ENCODE measurements around the gene MATCAP1.

Gene MATCAP1

DNA sequence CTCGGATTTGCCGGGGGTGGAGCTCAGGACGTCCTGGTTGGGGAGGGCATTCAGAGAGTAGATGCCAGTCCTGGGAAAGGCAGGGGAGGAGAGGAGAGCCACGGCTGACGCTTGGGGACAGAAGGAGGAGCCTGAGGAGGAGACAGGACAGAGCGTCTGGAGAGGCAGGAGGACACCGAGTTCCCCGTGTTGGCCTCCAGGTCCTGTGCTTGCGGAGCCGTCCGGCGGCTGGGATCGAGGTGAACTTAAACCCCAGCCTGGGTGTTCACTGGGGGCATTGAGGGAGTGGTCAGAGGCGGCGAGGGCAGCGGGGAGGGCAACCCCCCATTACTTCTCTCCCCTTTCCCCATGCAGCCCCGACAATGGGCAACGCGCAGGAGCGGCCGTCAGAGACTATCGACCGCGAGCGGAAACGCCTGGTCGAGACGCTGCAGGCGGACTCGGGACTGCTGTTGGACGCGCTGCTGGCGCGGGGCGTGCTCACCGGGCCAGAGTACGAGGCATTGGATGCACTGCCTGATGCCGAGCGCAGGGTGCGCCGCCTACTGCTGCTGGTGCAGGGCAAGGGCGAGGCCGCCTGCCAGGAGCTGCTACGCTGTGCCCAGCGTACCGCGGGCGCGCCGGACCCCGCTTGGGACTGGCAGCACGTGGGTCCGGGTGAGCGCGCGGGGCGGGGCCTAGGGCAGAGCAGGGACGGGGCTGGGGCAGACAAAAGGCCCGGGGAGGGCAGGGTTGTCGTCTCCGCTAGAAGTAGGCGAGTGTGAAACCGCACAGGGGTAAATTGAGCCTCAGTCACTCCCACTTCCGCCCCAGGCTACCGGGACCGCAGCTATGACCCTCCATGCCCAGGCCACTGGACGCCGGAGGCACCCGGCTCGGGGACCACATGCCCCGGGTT lies 9.7 kb downstream of the MATCAP1 start:
- peak; percentile 41 for TF ChIP-seq CTCF (IDR thresholded peaks at IDR 0.05; ENCODE audit: control insufficient read depth, insufficient read depth, low read depth, low read length, missing control alignments)
- H3K4me3 ChIP-seq (ENCODE audit: control insufficient read depth, low read depth, low read length), result peak overlapping the region; percentile 66
- no peak for DNase-seq (ENCODE audit: low read depth)

GRCh38 chr16:67173323-67173722 lies 10.4 kb downstream of the MATCAP1 start:
- TF ChIP-seq CTCF (IDR thresholded peaks at IDR 0.05; ENCODE audit: control insufficient read depth, insufficient read depth, low read depth, low read length, missing control alignments), result no peak
- DNase-seq (ENCODE audit: low read depth), result no peak
- H3K4me3 ChIP-seq (ENCODE audit: control insufficient read depth, low read depth, low read length), result peak overlapping the region; percentile 66

GRCh38 chr16:67170949-67171649 lies 12.7 kb downstream of the MATCAP1 start:
- peak overlapping the region; percentile 50 for H3K4me3 ChIP-seq (ENCODE audit: control insufficient read depth, low read depth, low read length)
- no peak for DNase-seq (ENCODE audit: low read depth)
- TF ChIP-seq CTCF (IDR thresholded peaks at IDR 0.05; ENCODE audit: control insufficient read depth, insufficient read depth, low read depth, low read length, missing control alignments), result no peak

- TF ChIP-seq CTCF (IDR thresholded peaks at IDR 0.05; ENCODE audit: control insufficient read depth, insufficient read depth, low read depth, low read length, missing control alignments), result peak; percentile 14
- H3K4me3 ChIP-seq (ENCODE audit: control insufficient read depth, low read depth, low read length), result peak within 1 kb of the TSS; percentile 50
- DNase-seq (ENCODE audit: low read depth), result no peak
Observed at GRCh38 chr16:67170168-67170948, 13.4 kb downstream of the MATCAP1 start, which contains the start of gene NOL3. NOL3 (plus strand) TSS chr16:67170538.

DNA sequence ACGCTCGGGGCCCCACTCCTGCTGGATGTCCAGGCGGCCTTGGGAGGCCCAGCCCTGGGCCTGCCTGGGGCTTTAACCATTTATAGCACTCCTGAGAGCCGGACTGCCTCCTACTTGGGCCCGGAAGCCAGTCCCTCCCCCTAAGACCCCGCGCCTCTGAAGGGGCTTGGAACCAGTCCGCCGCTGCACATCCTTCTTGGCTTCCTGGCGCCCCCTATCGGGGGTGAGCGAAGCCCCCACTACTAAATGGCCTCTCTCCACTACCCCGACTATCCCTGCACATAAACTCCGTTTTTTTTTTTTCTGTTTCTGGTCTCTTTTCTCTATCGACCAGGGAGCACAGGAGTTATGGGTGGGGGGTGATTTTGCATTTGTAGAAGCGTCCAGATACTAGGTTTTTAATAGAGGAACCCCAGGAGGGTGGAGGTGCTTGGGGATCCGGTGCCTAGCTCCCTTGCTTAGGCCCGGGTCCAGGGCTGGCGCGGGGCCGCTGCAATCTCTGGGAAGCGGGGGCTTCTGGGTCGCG lies 14.1 kb downstream of the MATCAP1 start:
- no peak for DNase-seq (ENCODE audit: low read depth)
- peak; percentile 70 for TF ChIP-seq CTCF (IDR thresholded peaks at IDR 0.05; ENCODE audit: control insufficient read depth, insufficient read depth, low read depth, low read length, missing control alignments)
- peak overlapping the region; percentile 50 for H3K4me3 ChIP-seq (ENCODE audit: control insufficient read depth, low read depth, low read length)

DNA sequence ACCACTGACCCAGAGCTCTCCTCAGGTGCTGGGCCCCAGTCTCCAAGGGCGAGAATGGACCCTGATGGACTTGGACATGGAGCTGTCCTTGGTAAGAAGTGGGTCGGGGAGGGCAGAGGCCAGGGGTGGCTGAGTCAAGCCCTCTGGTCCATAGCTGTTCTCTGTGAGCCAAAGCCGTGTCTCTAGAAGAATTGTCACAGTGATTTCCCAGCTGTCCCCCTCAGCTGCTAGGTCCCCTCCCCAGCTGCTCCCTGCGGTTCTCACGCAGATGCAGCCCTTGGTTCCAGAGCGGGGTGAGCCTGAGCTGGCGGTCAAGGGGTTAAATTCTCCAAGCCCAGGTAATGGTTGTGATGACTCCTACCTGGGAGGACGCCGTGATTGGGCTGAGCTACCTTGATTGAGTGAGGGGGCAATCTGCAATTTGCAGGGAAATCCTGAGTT lies 14.7 kb downstream of the MATCAP1 start:
- no peak for TF ChIP-seq CTCF (IDR thresholded peaks at IDR 0.05; ENCODE audit: control insufficient read depth, insufficient read depth, low read depth, low read length, missing control alignments)
- no peak overlapping the region for H3K4me3 ChIP-seq (ENCODE audit: control insufficient read depth, low read depth, low read length)
- no peak for DNase-seq (ENCODE audit: low read depth)

Data from AG09309 (cell line).